Duodenal mucosa (tissue), 2 donors: ENCODE results near the gene AJM1.

ENCODE experiments used
- H3K27ac ChIP-seq: one replicate; pipeline ENCODE4 v1.7.0; 2013; ENCODE audit warnings: low read depth, low read length
- H3K27me3 ChIP-seq, 2 donors: one replicate each; pipeline ENCODE4 v1.7.0; 2013; ENCODE audit warnings: low read length in 2 of 2, control low read depth in 1 of 2; ENCODE audit not compliant: insufficient read depth in 2 of 2, control insufficient read depth in 1 of 2
- H3K36me3 ChIP-seq, 2 donors: one replicate each; pipeline ENCODE4 v1.7.0; 2013; ENCODE audit warnings: low read length in 2 of 2, control low read depth in 1 of 2; ENCODE audit not compliant: insufficient read depth in 2 of 2, control insufficient read depth in 1 of 2
- H3K4me1 ChIP-seq, 2 donors: one replicate each; pipeline ENCODE4 v1.7.0; 2013; ENCODE audit warnings: low read length in 2 of 2, control low read depth in 1 of 2; ENCODE audit not compliant: insufficient read depth in 2 of 2, control insufficient read depth in 1 of 2
- H3K4me3 ChIP-seq, 2 donors: one replicate each; pipeline ENCODE4 v1.7.0; 2013; ENCODE audit warnings: low read length in 2 of 2, low read depth in 1 of 2
- H3K9ac ChIP-seq, 2 donors: one replicate each; pipeline ENCODE4 v1.7.0; 2013; ENCODE audit warnings: low read length in 2 of 2, low read depth in 1 of 2
- H3K9me3 ChIP-seq, 2 donors: one replicate each; pipeline ENCODE4 v1.7.0; 2013; ENCODE audit warnings: low read length in 2 of 2, control low read depth in 1 of 2; ENCODE audit not compliant: control insufficient read depth in 1 of 2

The AJM1 gene

DNA sequence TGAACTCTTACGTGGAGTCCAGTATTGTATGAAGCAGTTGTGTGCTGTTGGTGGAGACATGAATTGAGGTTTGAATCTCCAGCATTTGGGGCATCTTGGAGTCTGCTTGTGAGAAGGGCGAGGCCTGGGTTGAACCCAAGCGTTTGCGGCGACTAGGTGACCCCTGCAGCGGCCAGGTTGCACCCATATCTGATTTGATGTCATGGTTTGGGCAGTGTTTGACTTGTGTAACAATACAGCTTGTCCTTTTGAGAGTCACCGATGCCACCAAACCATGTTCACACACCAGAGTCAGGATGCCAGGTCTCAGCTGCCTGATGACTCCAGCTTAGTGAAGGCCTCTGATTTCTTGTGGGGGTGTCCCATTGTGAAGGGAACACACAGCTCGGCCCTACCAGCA lies 46.2 kb downstream of the AJM1 start:
- Histone ChIP-seq H3K36me3 (peaks cover 0 to 21% of the 10 kb centered on the region in 2 donors), H3K27me3 (no peaks in the 10 kb centered on the region), H3K9me3 (no peaks in the 10 kb centered on the region), H3K4me1 (peaks cover 16 to 18% of the 10 kb centered on the region in 2 donors), H3K9ac (no peak overlapping the region), H3K4me3 (no peak overlapping the region), H3K27ac (no peak overlapping the region)

DNA sequence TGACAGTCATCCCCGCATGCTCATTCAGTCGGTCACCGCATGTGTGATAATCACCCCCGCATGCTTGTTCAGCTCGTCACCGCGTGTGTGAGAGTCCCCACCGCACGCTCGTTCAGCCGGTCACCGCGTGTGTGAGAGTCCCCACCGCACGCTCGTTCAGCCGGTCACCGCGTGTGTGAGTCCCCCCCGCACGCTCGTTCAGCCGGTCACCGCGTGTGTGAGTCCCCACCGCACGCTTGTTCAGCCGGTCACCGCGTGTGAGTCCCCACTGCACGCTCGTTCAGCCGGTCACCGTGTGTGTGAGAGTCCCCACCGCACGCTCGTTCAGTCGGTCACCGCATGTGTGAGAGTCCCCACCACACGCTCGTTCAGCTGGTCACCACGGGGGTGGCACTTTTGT lies 47.6 kb downstream of the AJM1 start:
- peaks cover 15 to 18% of the 10 kb centered on the region in 2 donors for H3K4me1 ChIP-seq
- H3K27ac ChIP-seq: no peak overlapping the region
- H3K9me3 ChIP-seq: no peaks in the 10 kb centered on the region
- peaks cover 6 to 29% of the 10 kb centered on the region in 2 donors for H3K36me3 ChIP-seq
- H3K9ac ChIP-seq: no peak overlapping the region
- no peaks in the 10 kb centered on the region for H3K27me3 ChIP-seq
- H3K4me3 ChIP-seq: no peak overlapping the region

DNA sequence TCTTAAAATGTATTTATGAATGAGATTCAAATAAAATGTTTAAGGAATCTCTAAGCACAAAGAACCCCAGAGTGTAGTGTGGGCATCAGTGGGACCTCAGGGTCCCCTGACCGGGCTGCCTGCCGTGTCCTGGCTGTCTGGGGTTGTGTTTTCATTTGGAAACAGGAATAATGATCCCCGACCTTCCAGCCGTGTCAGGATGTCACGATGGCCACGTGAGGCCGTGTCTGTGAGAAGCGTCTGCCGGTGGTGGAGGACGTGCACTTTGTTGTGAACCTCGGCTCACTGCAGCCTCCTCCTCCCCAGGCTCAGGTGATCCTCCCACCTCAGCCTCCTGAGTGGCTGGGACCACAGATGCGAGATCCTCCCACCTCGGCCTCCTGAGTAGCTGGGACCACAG lies 48.4 kb downstream of the AJM1 start:
- H3K4me1 ChIP-seq: peaks cover 10 to 14% of the 10 kb centered on the region in 2 donors
- H3K4me3 ChIP-seq: no peak overlapping the region
- H3K27ac ChIP-seq: no peak overlapping the region
- no peaks in the 10 kb centered on the region for H3K27me3 ChIP-seq
- H3K36me3 ChIP-seq: peaks cover 6 to 35% of the 10 kb centered on the region in 2 donors
- H3K9me3 ChIP-seq: no peaks in the 10 kb centered on the region
- no peak overlapping the region for H3K9ac ChIP-seq
